GM23338 (cell line): ENCODE data around the gene TSPAN33. TPM values are rescaled to one million over a fixed set of nuclear protein-coding genes. Genes with fewer than 3 reads are reported as not detected.

Experiments
- ATAC-seq: fragments of 200-7000 bp; cut with Tn5 transposase; 3 replicates; pipeline ENCODE4 v1.9.1; 2020
- DNase-seq: peaks from one replicate; pipeline ENCODE4 v3.0.0-alpha.2; 2015; ENCODE audit warnings: low spot score
- H2AFZ ChIP-seq: fragments of 200-600 bp; sonication (generic); 2 replicates; pipeline ENCODE4 v1.8.0; 2016; ENCODE audit warnings: antibody characterized with exemption, mild to moderate bottlenecking, moderate library complexity
- H3F3A ChIP-seq: fragments of 200-600 bp; sonication (generic); replicated peaks from 2 replicates; pipeline ENCODE4 v1.8.0; 2017; ENCODE audit warnings: antibody characterized with exemption, mixed run types, low read depth
- H3K27ac ChIP-seq: fragments of 200-600 bp; sonication (generic); 2 replicates; pipeline ENCODE4 v1.6.1; 2016; ENCODE audit warnings: low read depth
- H3K27me3 ChIP-seq: fragments of 200-600 bp; sonication (generic); 2 replicates; pipeline ENCODE4 v1.8.0; 2016; ENCODE audit warnings: mild to moderate bottlenecking, mixed run types, moderate library complexity; ENCODE audit not compliant: insufficient read depth
- H3K36me3 ChIP-seq: fragments of 200-600 bp; sonication (generic); 2 replicates; pipeline ENCODE4 v1.8.0; 2016; ENCODE audit warnings: mild to moderate bottlenecking; ENCODE audit not compliant: insufficient read depth
- H3K4me1 ChIP-seq: fragments of 200-600 bp; sonication (generic); 2 replicates; pipeline ENCODE4 v1.8.0; 2016; ENCODE audit warnings: mild to moderate bottlenecking, moderate library complexity; ENCODE audit not compliant: insufficient read depth
- H3K4me2 ChIP-seq: fragments of 200-600 bp; sonication (generic); 2 replicates; pipeline ENCODE4 v1.7.1; 2017; ENCODE audit warnings: mixed run types
- H3K4me3 ChIP-seq: fragments of 200-600 bp; sonication (generic); 2 replicates; pipeline ENCODE4 v1.6.1; 2016; ENCODE audit warnings: mixed run types
- H3K79me2 ChIP-seq: fragments of 200-600 bp; sonication (generic); replicated peaks from 2 replicates; pipeline ENCODE4 v1.8.0; 2017; ENCODE audit warnings: mild to moderate bottlenecking; ENCODE audit not compliant: insufficient read depth
- H3K9me2 ChIP-seq: fragments of 200-600 bp; sonication (generic); 2 replicates; pipeline ENCODE4 v1.8.0; 2017; ENCODE audit not compliant: insufficient read depth
- H4K20me1 ChIP-seq: fragments of 200-600 bp; sonication (generic); replicated peaks from 2 replicates; pipeline ENCODE4 v1.8.0; 2017; ENCODE audit warnings: mild to moderate bottlenecking; ENCODE audit not compliant: insufficient read depth
- H3K27ac Mint-ChIP-seq: 2 replicates; pipeline ENCODE4 v1.8.0; 2020; ENCODE audit warnings: inconsistent platforms, mild to moderate bottlenecking, moderate library complexity, mixed read lengths
- H3K27me3 Mint-ChIP-seq: 3 replicates; pipeline ENCODE4 v1.8.0; 2022; ENCODE audit warnings: low read depth, mild to moderate bottlenecking, moderate library complexity, mixed read lengths, inconsistent platforms; ENCODE audit not compliant: insufficient read depth, poor library complexity
- H3K36me3 Mint-ChIP-seq: 3 replicates; pipeline ENCODE4 v1.8.0; 2021; ENCODE audit warnings: low read depth, mild to moderate bottlenecking, inconsistent platforms, moderate library complexity, mixed read lengths
- H3K4me1 Mint-ChIP-seq: 3 replicates; pipeline ENCODE4 v1.8.0; 2020; ENCODE audit warnings: mild to moderate bottlenecking, inconsistent platforms, mixed read lengths
- H3K4me3 Mint-ChIP-seq: 3 replicates; pipeline ENCODE4 v1.8.0; 2021; ENCODE audit warnings: moderate library complexity, mild to moderate bottlenecking, inconsistent platforms, mixed read lengths
- H3K9me3 Mint-ChIP-seq: 3 replicates; pipeline ENCODE4 v1.8.0; 2020; ENCODE audit warnings: moderate library complexity, mild to moderate bottlenecking, inconsistent platforms, mixed read lengths
- ETS1 ChIP-seq: IDR thresholded peaks from 2 replicates; pipeline ENCODE4 v1.6.1; 2016; ENCODE audit warnings: antibody characterized with exemption
- NANOG ChIP-seq: IDR thresholded peaks from 2 replicates; pipeline ENCODE4 v1.6.1; 2016; ENCODE audit warnings: antibody characterized with exemption, borderline replicate concordance
- POLR2AphosphoS5 ChIP-seq: IDR thresholded peaks from 2 replicates; pipeline ENCODE4 v1.6.1; 2016; ENCODE audit warnings: antibody characterized with exemption, low read depth
- REST ChIP-seq: IDR thresholded peaks from one replicate; pipeline ENCODE4 v1.6.1; 2018; ENCODE audit warnings: antibody characterized with exemption; ENCODE audit not compliant: unreplicated experiment
- STAT1 ChIP-seq: IDR thresholded peaks from one replicate; pipeline ENCODE4 v1.6.1; 2016; ENCODE audit warnings: antibody characterized with exemption; ENCODE audit not compliant: unreplicated experiment
- ZNF114 ChIP-seq: fragments of 250-450 bp; sonication (Bioruptor Pico); IDR thresholded peaks from 2 replicates; pipeline ENCODE4 v1.5.0; 2020; ENCODE audit warnings: mild to moderate bottlenecking, moderate library complexity
- ZNF331 ChIP-seq: fragments of 250-450 bp; sonication (Bioruptor Pico); IDR thresholded peaks from 2 replicates; pipeline ENCODE4 v1.5.0; 2020; ENCODE audit warnings: low read depth, mild to moderate bottlenecking, moderate library complexity
- ZNF462 ChIP-seq: fragments of 250-450 bp; sonication (Bioruptor Pico); IDR thresholded peaks from 2 replicates; pipeline ENCODE4 v1.5.0; 2020; ENCODE audit warnings: mild to moderate bottlenecking, moderate library complexity
- polyA plus RNA-seq: library from polyadenylated mRNA; unstranded; fragments of >200 nt; fragmentation: Nextera tagmentation; extraction: Ambion mirVana; gene quantifications from 2 replicates; pipeline ENCODE4 v1.2.1, GENCODE V29; 2016
- total RNA-seq: library from RNA; depleted of rRNA; stranded (reverse); fragments of >200 nt; shearing (Covaris generic); gene quantifications from 2 replicates; pipeline ENCODE4 v1.2.3, GENCODE V29; 2014

Gene TSPAN33
- total and polyA plus RNA-seq, 2 experiments from 2014 or later, result 17.6 to 51.5 TPM

- Histone ChIP-seq H3K27ac (no peak overlapping the region), H2AFZ (peak overlapping the region; percentile 78; the same call in 1 of the 2 replicates), H3K4me3 (no peak overlapping the region), H3K79me2 (no peaks in the 10 kb centered on the region), H3F3A (no peaks in the 10 kb centered on the region), H3K4me2 (no peak overlapping the region), H3K4me1 (no peaks in the 10 kb centered on the region), H3K27me3 (no peaks in the 10 kb centered on the region), H4K20me1 (no peaks in the 10 kb centered on the region), H3K9me2 (no peaks in the 10 kb centered on the region), H3K36me3 (no peaks in the 10 kb centered on the region)
- no peak overlapping the region for H3K4me3 Mint-ChIP-seq
- no peaks in the 10 kb centered on the region for H3K9me3 Mint-ChIP-seq
- no peaks in the 10 kb centered on the region for H3K4me1 Mint-ChIP-seq
- ATAC-seq (no peak), DNase-seq (no peak)
- H3K36me3 Mint-ChIP-seq, result no peaks in the 10 kb centered on the region
- TF ChIP-seq ZNF462 (CRISPR knock-in tag) (no peak), ZNF331 (no peak), ETS1 (no peak), REST (no peak), ZNF114 (CRISPR knock-in tag) (no peak), NANOG (no peak), POLR2AphosphoS5 (no peak), STAT1 (no peak)
- no peak overlapping the region for H3K27ac Mint-ChIP-seq
- H3K27me3 Mint-ChIP-seq, result peaks cover 4% of the 10 kb centered on the region
Measured at GRCh38 chr7:129134356-129134987, 10.0 kb upstream of the TSPAN33 start.
